Endodermal cell (in vitro differentiated cells): Measurements from ENCODE around the gene SNX11. TPM values are rescaled to one million over a fixed set of nuclear protein-coding genes. Genes with fewer than 3 reads are reported as not detected.
"Not testable (repeated sequence)": the region's sequence is repeated elsewhere in the genome, so short reads cannot be mapped to it uniquely, and the experiment has no call there.

Experiments
- DNase-seq: peaks from one replicate; pipeline ENCODE4 v3.0.0-alpha.2; 2017
- H3K27ac ChIP-seq: 2 replicates; pipeline ENCODE4 v1.5.1; 2013; ENCODE audit warnings: mild to moderate bottlenecking, low read depth, low read length, moderate library complexity
- H3K27me3 ChIP-seq: 2 replicates; pipeline ENCODE4 v1.6.1; 2013; ENCODE audit warnings: mild to moderate bottlenecking, low read length, moderate library complexity; ENCODE audit not compliant: insufficient read depth, control insufficient read depth, poor library complexity, severe bottlenecking
- H3K36me3 ChIP-seq: 2 replicates; pipeline ENCODE4 v1.7.0; 2013; ENCODE audit warnings: mild to moderate bottlenecking, low read length, moderate library complexity; ENCODE audit not compliant: control insufficient read depth, insufficient read depth
- H3K4me1 ChIP-seq: one replicate; pipeline ENCODE4 v1.7.0; 2013; ENCODE audit warnings: low read length; ENCODE audit not compliant: control insufficient read depth, insufficient read depth
- H3K4me3 ChIP-seq: 2 replicates; pipeline ENCODE4 v1.5.1; 2013; ENCODE audit warnings: mild to moderate bottlenecking, low read length, moderate library complexity
- H3K9ac ChIP-seq: 2 replicates; pipeline ENCODE4 v1.6.1; 2013; ENCODE audit warnings: mild to moderate bottlenecking, low read length, moderate library complexity; ENCODE audit not compliant: poor library complexity, severe bottlenecking; ENCODE audit errors: extremely low read depth
- H3K9me3 ChIP-seq: 2 replicates; pipeline ENCODE4 v1.6.1; 2013; ENCODE audit warnings: mild to moderate bottlenecking, low read length, moderate library complexity; ENCODE audit not compliant: control insufficient read depth
- H3K27ac Mint-ChIP-seq: 2 replicates; pipeline ENCODE4 v1.8.0; 2020; ENCODE audit warnings: mixed read lengths
- H3K27me3 Mint-ChIP-seq: 2 replicates; pipeline ENCODE4 v1.8.0; 2021; ENCODE audit warnings: mild to moderate bottlenecking, mixed read lengths; ENCODE audit not compliant: insufficient read depth
- H3K36me3 Mint-ChIP-seq: 2 replicates; pipeline ENCODE4 v1.8.0; 2020; ENCODE audit warnings: low read depth, mixed read lengths
- H3K4me1 Mint-ChIP-seq: 2 replicates; pipeline ENCODE4 v1.8.0; 2020; ENCODE audit warnings: mixed read lengths
- H3K4me3 Mint-ChIP-seq: 2 replicates; pipeline ENCODE4 v1.8.0; 2020; ENCODE audit warnings: mild to moderate bottlenecking, moderate library complexity, mixed read lengths
- H3K9me3 Mint-ChIP-seq: 2 replicates; pipeline ENCODE4 v1.8.0; 2020; ENCODE audit warnings: mild to moderate bottlenecking, mixed read lengths
- WGBS, 2 experiments: methylation state at CpG; one replicate each; pipeline versions ENCODE4 v1.1.5 to v1.1.7; 2013; ENCODE audit warnings: missing lambda C conversion rate in 2 of 2, mixed read lengths in 1 of 2; ENCODE audit not compliant: insufficient coverage in 1 of 2, insufficient read length in 1 of 2; 5-methylcytosine and 5-hydroxymethylcytosine counted together
- total RNA-seq, 2 donors: library from RNA; stranded (reverse); fragmentation: NEBNext Ultra II Directional in 1 of 2; extraction: Animal tissue kit (Norgen Biotek cat#: 25700) in 1 of 2; gene quantifications; 2 replicates in 1 of 2; 3 replicates in 1 of 2; pipeline ENCODE4 v1.2.1, GENCODE V29; 2021
- TF ChIP-seq, protein P1 (sequence below): fragments of 200-600 bp; sonication (generic); conservative IDR thresholded peaks from 2 replicates; pipeline ENCODE4 v1.5.0; 2021; ENCODE audit warnings: antibody characterized with exemption, mild to moderate bottlenecking

Gene SNX11
- total RNA-seq, 2 donors from 2014 or later: 19.7 to 20.5 TPM

DNA sequence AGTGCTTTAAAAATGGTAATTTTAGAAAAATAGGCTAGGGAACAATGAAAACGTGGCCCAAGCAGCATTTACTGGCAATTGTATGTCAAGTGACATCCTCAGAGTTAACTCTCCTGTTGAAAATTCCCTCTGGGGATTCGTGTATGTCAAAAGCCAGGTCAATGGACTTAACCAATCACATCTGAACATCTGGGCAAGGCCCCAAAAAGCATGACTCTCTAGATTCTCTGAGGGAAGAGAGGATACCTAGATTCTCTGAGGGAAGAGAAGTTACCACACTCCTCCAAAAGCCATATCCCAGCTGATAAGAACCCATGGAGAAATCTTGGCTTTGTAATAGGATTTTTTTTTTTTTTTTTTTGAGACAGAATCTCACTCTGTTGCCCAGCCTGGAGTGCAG, 35.9 kb upstream of the SNX11 start:
- H3K36me3 Mint-ChIP-seq: peaks cover 71% of the 10 kb centered on the region
- TF ChIP-seq, protein P1, sequence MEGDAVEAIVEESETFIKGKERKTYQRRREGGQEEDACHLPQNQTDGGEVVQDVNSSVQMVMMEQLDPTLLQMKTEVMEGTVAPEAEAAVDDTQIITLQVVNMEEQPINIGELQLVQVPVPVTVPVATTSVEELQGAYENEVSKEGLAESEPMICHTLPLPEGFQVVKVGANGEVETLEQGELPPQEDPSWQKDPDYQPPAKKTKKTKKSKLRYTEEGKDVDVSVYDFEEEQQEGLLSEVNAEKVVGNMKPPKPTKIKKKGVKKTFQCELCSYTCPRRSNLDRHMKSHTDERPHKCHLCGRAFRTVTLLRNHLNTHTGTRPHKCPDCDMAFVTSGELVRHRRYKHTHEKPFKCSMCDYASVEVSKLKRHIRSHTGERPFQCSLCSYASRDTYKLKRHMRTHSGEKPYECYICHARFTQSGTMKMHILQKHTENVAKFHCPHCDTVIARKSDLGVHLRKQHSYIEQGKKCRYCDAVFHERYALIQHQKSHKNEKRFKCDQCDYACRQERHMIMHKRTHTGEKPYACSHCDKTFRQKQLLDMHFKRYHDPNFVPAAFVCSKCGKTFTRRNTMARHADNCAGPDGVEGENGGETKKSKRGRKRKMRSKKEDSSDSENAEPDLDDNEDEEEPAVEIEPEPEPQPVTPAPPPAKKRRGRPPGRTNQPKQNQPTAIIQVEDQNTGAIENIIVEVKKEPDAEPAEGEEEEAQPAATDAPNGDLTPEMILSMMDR: no peak
- no peaks in the 10 kb centered on the region for H3K9me3 Mint-ChIP-seq
- Histone ChIP-seq H3K36me3 (peaks cover 89% of the 10 kb centered on the region), H3K4me1 (no peaks in the 10 kb centered on the region), H3K4me3 (no peak overlapping the region), H3K9me3 (no peaks in the 10 kb centered on the region), H3K27me3 (no peaks in the 10 kb centered on the region), H3K9ac (no peak overlapping the region), H3K27ac (no peak overlapping the region)
- H3K4me3 Mint-ChIP-seq: no peak overlapping the region
- no peak overlapping the region for H3K27ac Mint-ChIP-seq
- 90% methylated on average over 2 of the region's 2 CpGs for WGBS, 2 experiments
- H3K27me3 Mint-ChIP-seq: no peaks in the 10 kb centered on the region
- H3K4me1 Mint-ChIP-seq: no peaks in the 10 kb centered on the region
- no peak for DNase-seq

DNA sequence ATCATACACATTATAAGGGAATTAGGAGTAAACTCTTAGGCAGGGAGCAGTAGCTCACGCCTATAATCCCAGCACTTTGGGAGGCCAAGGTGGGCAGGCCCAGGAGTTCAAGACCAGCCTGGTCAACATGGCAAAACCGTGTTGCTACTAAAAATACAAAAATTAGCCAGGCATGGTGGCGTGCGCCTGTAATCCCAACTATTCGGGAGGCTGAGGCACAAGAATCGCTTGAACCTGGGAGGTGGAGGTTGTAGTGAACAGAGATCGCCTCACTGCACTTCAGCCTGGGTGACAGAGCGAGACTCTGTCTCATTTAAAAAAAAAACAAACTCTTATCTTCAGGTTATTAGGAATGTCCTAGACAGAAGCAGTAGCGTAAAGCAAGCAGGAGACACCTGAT, 34.8 kb upstream of the SNX11 start:
- H3K36me3 ChIP-seq: peaks cover 85% of the 10 kb centered on the region
- not testable (repeated sequence) for H3K27me3 Mint-ChIP-seq, H3K27me3 ChIP-seq, H3K9ac ChIP-seq, H3K4me1 ChIP-seq, H3K4me3 Mint-ChIP-seq, H3K27ac ChIP-seq, DNase-seq, H3K9me3 Mint-ChIP-seq, H3K9me3 ChIP-seq, H3K4me3 ChIP-seq, H3K4me1 Mint-ChIP-seq, H3K27ac Mint-ChIP-seq
- WGBS, 2 experiments: 88 to 95% methylated on average over 8 to 9 of the region's 9 CpGs
- peaks cover 72% of the 10 kb centered on the region for H3K36me3 Mint-ChIP-seq

DNA sequence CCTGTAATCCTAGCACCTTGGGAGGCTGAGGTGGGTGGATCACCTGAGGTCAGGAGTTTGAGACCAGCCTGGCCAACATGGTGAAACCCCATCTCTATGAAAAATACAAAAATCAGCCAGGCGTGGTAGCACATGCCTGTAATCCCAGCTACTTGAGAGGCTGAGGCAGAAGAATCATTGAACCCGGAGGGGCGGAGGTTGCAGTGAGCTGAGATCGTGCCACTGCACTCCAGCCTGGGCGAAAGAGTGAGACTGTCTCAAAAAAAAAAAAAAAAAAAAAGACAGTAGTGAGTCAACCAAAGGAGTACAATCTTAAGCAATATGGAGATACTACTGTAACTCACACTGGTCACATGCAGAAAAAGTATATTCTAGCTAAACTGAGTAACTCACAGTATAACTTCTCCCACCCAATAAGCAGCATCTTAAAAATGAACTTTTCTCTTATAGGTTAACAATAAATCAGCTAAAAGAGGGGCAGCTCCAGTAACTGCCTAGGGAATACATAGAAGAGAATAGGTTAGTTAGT, 33.9 kb upstream of the SNX11 start:
- not testable (repeated sequence) for H3K4me1 Mint-ChIP-seq, H3K27me3 ChIP-seq, H3K4me1 ChIP-seq, H3K9ac ChIP-seq, H3K27ac Mint-ChIP-seq, H3K4me3 Mint-ChIP-seq, DNase-seq, H3K4me3 ChIP-seq, H3K27ac ChIP-seq, H3K9me3 Mint-ChIP-seq, H3K9me3 ChIP-seq, H3K27me3 Mint-ChIP-seq
- H3K36me3 Mint-ChIP-seq: peaks cover 70% of the 10 kb centered on the region
- H3K36me3 ChIP-seq: peaks cover 79% of the 10 kb centered on the region
- 93 to 94% methylated on average over 4 to 5 of the region's 5 CpGs for WGBS, 2 experiments

DNA sequence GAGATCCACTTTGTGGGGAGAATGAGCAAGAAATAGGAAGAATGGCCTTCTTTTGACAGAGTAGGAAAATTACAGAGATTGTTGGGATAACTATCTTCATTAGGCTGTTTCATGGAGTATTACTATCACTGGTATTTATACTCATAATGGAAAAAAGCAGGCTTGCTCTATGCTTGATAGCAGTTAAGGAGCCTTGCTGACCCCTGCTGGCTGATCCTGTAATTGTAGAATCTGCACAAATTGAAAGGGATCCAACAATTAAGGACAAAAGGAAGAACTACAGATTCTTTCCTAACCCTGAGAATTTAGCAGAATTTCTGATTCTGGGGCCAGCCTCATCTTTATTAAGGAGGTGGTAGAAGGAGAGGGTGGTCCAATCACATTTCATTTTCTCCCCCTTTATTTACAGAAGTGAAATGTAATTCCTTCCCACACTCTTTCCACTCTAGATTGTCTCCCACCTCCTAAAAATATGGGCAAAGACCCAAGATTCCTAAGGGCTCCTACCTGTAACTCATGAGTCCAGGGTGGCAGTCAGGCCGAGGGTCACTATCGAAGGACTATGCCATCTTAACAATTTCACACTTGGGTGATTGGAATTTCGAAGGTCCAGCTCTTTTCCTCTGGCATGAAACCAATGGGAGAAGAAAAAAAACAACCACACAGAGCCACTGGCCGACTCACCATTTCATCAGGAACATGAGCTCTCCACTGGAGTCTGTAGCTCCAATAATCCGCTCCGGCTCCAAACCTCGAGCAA, 33.1 kb upstream of the SNX11 start:
- peaks cover 74% of the 10 kb centered on the region for H3K36me3 ChIP-seq
- Mint-ChIP-seq H3K27me3 (no peaks in the 10 kb centered on the region), H3K4me3 (no peak overlapping the region), H3K27ac (peak overlapping the region; percentile 22), H3K4me1 (no peaks in the 10 kb centered on the region), H3K9me3 (no peaks in the 10 kb centered on the region), H3K36me3 (peaks cover 65% of the 10 kb centered on the region)
- WGBS, 2 experiments: 80 to 96% methylated on average over 5 to 7 of the region's 7 CpGs
- H3K9me3 ChIP-seq: no peaks in the 10 kb centered on the region
- no peak overlapping the region for H3K27ac ChIP-seq
- no peak overlapping the region for H3K4me3 ChIP-seq
- TF ChIP-seq, protein P1: peak; percentile 83
- H3K9ac ChIP-seq: no peak overlapping the region
- H3K27me3 ChIP-seq: no peaks in the 10 kb centered on the region
- no peaks in the 10 kb centered on the region for H3K4me1 ChIP-seq
- peak; percentile 93 for DNase-seq

DNA sequence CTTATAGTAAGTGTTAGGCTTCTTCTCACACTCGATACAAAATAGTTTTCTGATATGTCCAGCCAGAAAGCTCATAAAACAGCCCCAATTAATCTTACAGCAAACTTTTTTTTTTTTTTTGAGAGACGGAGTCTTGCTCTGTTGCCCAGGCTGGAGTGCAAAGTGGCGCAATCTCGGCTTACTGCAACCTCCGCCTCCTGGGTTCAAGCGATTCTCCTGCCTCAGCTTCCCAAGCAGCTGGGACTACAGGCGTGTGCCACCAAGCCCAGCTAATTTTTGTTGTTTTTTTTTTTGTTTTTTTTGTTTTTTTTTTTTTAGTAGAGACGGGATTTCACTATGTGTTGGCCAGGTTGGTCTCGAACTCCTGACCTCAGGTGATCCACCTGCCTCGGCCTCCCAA, 30.4 kb upstream of the SNX11 start:
- not testable (repeated sequence) for H3K4me1 Mint-ChIP-seq, H3K9me3 ChIP-seq, H3K4me3 Mint-ChIP-seq, H3K4me1 ChIP-seq, H3K27ac ChIP-seq, H3K9me3 Mint-ChIP-seq, H3K27me3 ChIP-seq, H3K27me3 Mint-ChIP-seq, H3K4me3 ChIP-seq, H3K9ac ChIP-seq, H3K27ac Mint-ChIP-seq, DNase-seq
- H3K36me3 ChIP-seq: peaks cover 48% of the 10 kb centered on the region
- WGBS, 2 experiments: 93% methylated on average over 10 of the region's 10 CpGs; no CpG with 5 or more reads in 1 of the 2 experiments
- H3K36me3 Mint-ChIP-seq: peaks cover 45% of the 10 kb centered on the region
